CD4-positive, alpha-beta T cell (primary cell): ENCODE results near the gene MST1. TPM values are rescaled to one million over a fixed set of nuclear protein-coding genes. Genes with fewer than 3 reads are reported as not detected.

ENCODE experiments used
- ATAC-seq: fragments of 200-7000 bp; cut with Tn5 transposase; one replicate; pipeline ENCODE4 v1.10.0; 2022; ENCODE audit warnings: mild to moderate bottlenecking; ENCODE audit not compliant: poor library complexity
- CTCF ChIA-PET: fragments of 350-600 bp; sonication (Branson Sonifier 250); formaldehyde crosslinking; loops from one replicate; lab custom pipeline; 2021; ENCODE audit warnings: antibody characterized with exemption, inconsistent platforms; lab: Charles Lee
- POLR2A ChIA-PET: fragments of 350-600 bp; sonication (Branson Sonifier 250); formaldehyde crosslinking; loops from one replicate; lab custom pipeline; 2021; ENCODE audit warnings: antibody characterized with exemption, inconsistent platforms; lab: Charles Lee
- DNase-seq, 14 experiments: peaks; one replicate each; pipeline ENCODE4 v3.0.0-alpha.2; 2013 to 2020; ENCODE audit warnings: mixed read lengths in 2 of 14
- H3K27ac ChIP-seq, 2 donors: one replicate each; pipeline versions ENCODE4 v1.5.1 to v1.7.0; 2013; ENCODE audit warnings: low read length in 2 of 2, low read depth in 1 of 2, mild to moderate bottlenecking in 1 of 2
- H3K27me3 ChIP-seq, 2 experiments: 1 replicate in 1 of 2; 2 replicates in 1 of 2; pipeline versions ENCODE4 v1.6.1 to v1.7.0; 2013; ENCODE audit warnings: low read length in 2 of 2, control low read depth in 1 of 2, mild to moderate bottlenecking in 1 of 2, moderate library complexity in 1 of 2; ENCODE audit not compliant: insufficient read depth in 2 of 2, control insufficient read depth in 1 of 2
- H3K36me3 ChIP-seq: one replicate; pipeline ENCODE4 v1.6.1; 2013; ENCODE audit warnings: low read length, control low read depth; ENCODE audit not compliant: insufficient read depth
- H3K4me1 ChIP-seq: one replicate; pipeline ENCODE4 v1.6.1; 2013; ENCODE audit warnings: low read length, control low read depth; ENCODE audit not compliant: insufficient read depth
- H3K4me3 ChIP-seq: one replicate; pipeline ENCODE4 v1.5.1; 2013; ENCODE audit warnings: mild to moderate bottlenecking, low read length, moderate library complexity
- H3K9me3 ChIP-seq, 2 experiments: 1 replicate in 1 of 2; 2 replicates in 1 of 2; pipeline versions ENCODE4 v1.6.1 to v1.7.0; 2013; ENCODE audit warnings: low read length in 2 of 2, mild to moderate bottlenecking in 2 of 2, control low read depth in 1 of 2, moderate library complexity in 1 of 2; ENCODE audit not compliant: control insufficient read depth in 1 of 2, insufficient read depth in 1 of 2
- H3K27ac Mint-ChIP-seq: one replicate; pipeline ENCODE4 v1.8.0; 2020; ENCODE audit warnings: mixed read lengths
- H3K27me3 Mint-ChIP-seq: one replicate; pipeline ENCODE4 v1.8.0; 2021; ENCODE audit warnings: mixed read lengths
- H3K36me3 Mint-ChIP-seq: one replicate; pipeline ENCODE4 v1.8.0; 2021; ENCODE audit warnings: low read depth, mixed read lengths
- H3K4me1 Mint-ChIP-seq: one replicate; pipeline ENCODE4 v1.8.0; 2021; ENCODE audit warnings: low read depth, mixed read lengths
- H3K4me3 Mint-ChIP-seq: one replicate; pipeline ENCODE4 v1.8.0; 2020; ENCODE audit warnings: mild to moderate bottlenecking, mixed read lengths
- H3K9me3 Mint-ChIP-seq: one replicate; pipeline ENCODE4 v1.8.0; 2020; ENCODE audit warnings: mixed read lengths
- CTCF ChIP-seq: fragments of 200-600 bp; IDR thresholded peaks from one replicate; pipeline ENCODE4 v1.8.0; 2022; ENCODE audit warnings: antibody characterized with exemption, mild to moderate bottlenecking
- intact Hi-C, 2 experiments: fragments of 100-400 bp; cut with DNase I in 1 of 2; cut with micrococcal nuclease in 1 of 2; formaldehyde crosslinking; loops; one replicate each; pipeline versions ENCODE4 v1.15.1 to v1.9.0; 2023 to 2025; cut with DNase I, micrococcal nuclease
- total RNA-seq, 174 experiments: library from RNA in 2 of 174; stranded (reverse) in 2 of 174; gene quantifications; one replicate each; pipeline ENCODE4 v1.2.3 and lab custom pipeline; 2021 to 2026

MST1 gene
- total RNA-seq, 2 experiments from 2014 or later = 7.8 TPM

- ATAC-seq (no peak), DNase-seq (peak in 1 of 14 experiments; percentile 55)
- intact Hi-C loops = loop anchor here in 1 of 2 experiments (2.0 to 10.0 kb wide), 4 partner anchors 16 to 648 kb away; partner anchors contain the start of genes DAG1, IMPDH2, MST1 and NDUFAF3
- CTCF ChIA-PET = interaction anchor here (5.0 kb wide), 1 partner anchor 133 kb away, joined by 116 read pairs; no protein-coding TSS in a partner anchor
- Mint-ChIP-seq H3K27ac (peak overlapping the region; percentile 97), H3K4me1 (peaks cover 49% of the 10 kb centered on the region), H3K27me3 (no peaks in the 10 kb centered on the region), H3K36me3 (peaks cover 40% of the 10 kb centered on the region), H3K4me3 (peak overlapping the region; percentile 97), H3K9me3 (no peaks in the 10 kb centered on the region)
- POLR2A ChIA-PET = interaction anchor here (0.5 to 1.4 kb wide), 3 partner anchors 133 to 325 kb away, joined by 3 to 14 read pairs (median 3); no protein-coding TSS in a partner anchor
- no peak for TF ChIP-seq CTCF
- Histone ChIP-seq H3K9me3 (no peaks in the 10 kb centered on the region), H3K4me1 (peaks cover 47% of the 10 kb centered on the region), H3K27ac (peak overlapping the region; percentile 91 to 96), H3K4me3 (peak overlapping the region; percentile 81), H3K36me3 (peaks cover 26% of the 10 kb centered on the region), H3K27me3 (no peaks in the 10 kb centered on the region)
Measured at GRCh38 chr3:49673121-49673714, 16.1 kb downstream of the MST1 start.

- H3K4me1 Mint-ChIP-seq = peaks cover 42% of the 10 kb centered on the region
- no peak overlapping the region for H3K27ac ChIP-seq
- peaks cover 37% of the 10 kb centered on the region for H3K4me1 ChIP-seq
- ATAC-seq (no peak), DNase-seq (peak; percentile 57 to 86 (median 66))
- intact Hi-C loops = loop anchor here (1.0 to 10.0 kb wide), 5 partner anchors 17 to 647 kb away; partner anchors contain the start of genes DAG1 (in 1 of the 2), IMPDH2 (in 1 of the 2), MST1 (in 1 of the 2) and NDUFAF3 (in 1 of the 2)
- no peaks in the 10 kb centered on the region for H3K9me3 Mint-ChIP-seq
- H3K27me3 ChIP-seq = no peaks in the 10 kb centered on the region
- CTCF ChIA-PET = interaction anchor here (0.6 to 5.0 kb wide), 17 partner anchors 9 to 817 kb away, joined by 3 to 116 read pairs (median 4); partner anchors contain the start of genes BSN, IP6K1 and RBM6
- POLR2A ChIA-PET = interaction anchor here (0.6 to 1.3 kb wide), 2 partner anchors 18 to 132 kb away, joined by 3 to 24 read pairs; partner anchors contain the start of genes MST1 and RNF123
- H3K36me3 ChIP-seq = peaks cover 9% of the 10 kb centered on the region
- H3K4me3 Mint-ChIP-seq = peak overlapping the region; percentile 86
- no peaks in the 10 kb centered on the region for H3K27me3 Mint-ChIP-seq
- H3K9me3 ChIP-seq = no peaks in the 10 kb centered on the region
- H3K36me3 Mint-ChIP-seq = peaks cover 25% of the 10 kb centered on the region
- peak overlapping the region; percentile 75 for H3K27ac Mint-ChIP-seq
- H3K4me3 ChIP-seq = no peak overlapping the region
- TF ChIP-seq CTCF = peak; percentile 75
Measured at GRCh38 chr3:49671291-49672288, 17.7 kb downstream of the MST1 start.

GRCh38 chr3:49670940-49671290, 18.4 kb downstream of the MST1 start:
- Mint-ChIP-seq H3K27me3 (no peaks in the 10 kb centered on the region), H3K36me3 (peaks cover 20% of the 10 kb centered on the region), H3K9me3 (no peaks in the 10 kb centered on the region), H3K27ac (no peak overlapping the region), H3K4me1 (peaks cover 37% of the 10 kb centered on the region), H3K4me3 (no peak overlapping the region)
- Histone ChIP-seq H3K4me1 (peaks cover 30% of the 10 kb centered on the region), H3K36me3 (peaks cover 3% of the 10 kb centered on the region), H3K27ac (no peak overlapping the region), H3K9me3 (no peaks in the 10 kb centered on the region), H3K4me3 (no peak overlapping the region), H3K27me3 (no peaks in the 10 kb centered on the region)
- no peak for TF ChIP-seq CTCF
- ChIA-PET CTCF (interaction anchor here (0.8 to 5.0 kb wide), 3 partner anchors 10 to 131 kb away, joined by 4 to 116 read pairs (median 5); no protein-coding TSS in a partner anchor), POLR2A (interaction anchor here (1.3 kb wide), 1 partner anchor 131 kb away, joined by 24 read pairs; no protein-coding TSS in a partner anchor)
- ATAC-seq (no peak), DNase-seq (no peak)
- intact Hi-C loops = loop anchor here (1.0 to 10.0 kb wide), 4 partner anchors 132 to 646 kb away; partner anchors contain the start of genes DAG1 (in 1 of the 2), IMPDH2 (in 1 of the 2), NDUFAF3 (in 1 of the 2) and USP19 (in 1 of the 2)
